HepG2 (cell line): ENCODE data around the gene NFATC1. TPM values are rescaled to one million over a fixed set of nuclear protein-coding genes. Genes with fewer than 3 reads are reported as not detected.

Experiments used
- ATAC-seq: fragments of 200-7000 bp; cut with Tn5 transposase; 3 replicates; pipeline ENCODE4 v1.9.1; 2020; ENCODE audit warnings: mild to moderate bottlenecking, moderate library complexity
- BruUV-seq: library from RNA; stranded (reverse); fragments of 400-500 nt; replicated peaks from 2 replicates; lab custom pipeline; 2021; lab: Mats Ljungman, UMichigan
- CTCF ChIA-PET: fragments of 300-600 bp; formaldehyde crosslinking; extraction: SDS; loops from one replicate; lab custom pipeline; 2021; ENCODE audit warnings: low total read pairs, inconsistent platforms, low intra/inter-chr PET ratio; lab: Yijun Ruan, JAX
- POLR2A ChIA-PET: fragments of 350-600 bp; sonication (Branson Sonifier 250); formaldehyde crosslinking; loops from one replicate; lab custom pipeline; 2020; ENCODE audit warnings: antibody characterized with exemption, inconsistent platforms; lab: Yijun Ruan, JAX
- DNase-seq: peaks from one replicate; pipeline ENCODE4 v3.0.0-alpha.2; 2015; ENCODE audit warnings: low spot score
- FAIRE-seq: peaks from 3 replicates; lab custom pipeline; 2011; peaks lifted over from hg19 to GRCh38; lab: Jason Lieb, UNC
- H2AFZ ChIP-seq: one replicate; pipeline ENCODE4 v1.6.1; 2011; ENCODE audit warnings: low read length, inconsistent platforms
- H3K27ac ChIP-seq: fragments of 300-600 bp; 3 replicates; pipeline ENCODE4 v1.8.0; 2011; ENCODE audit warnings: mixed run types, mild to moderate bottlenecking, mixed read lengths, low read length, inconsistent platforms; ENCODE audit not compliant: insufficient read depth; ENCODE audit errors: extremely low read length
- H3K27me3 ChIP-seq, 2 experiments: fragments of 200-600 bp in 1 of 2; 2 replicates in 1 of 2; 3 replicates in 1 of 2; pipeline versions ENCODE4 v1.6.0 to v1.8.0; 2011; ENCODE audit warnings: low read length in 2 of 2, mild to moderate bottlenecking in 2 of 2, moderate library complexity in 2 of 2, inconsistent platforms in 1 of 2; ENCODE audit not compliant: insufficient read depth in 2 of 2, control insufficient read depth in 1 of 2
- H3K36me3 ChIP-seq, 2 experiments: fragments of 200-600 bp in 1 of 2; replicated peaks in 1 of 2; 2 replicates in 1 of 2; 3 replicates in 1 of 2; pipeline versions ENCODE4 v1.5.1 to v1.8.0; 2011; ENCODE audit warnings: low read length in 2 of 2, inconsistent platforms in 1 of 2; ENCODE audit not compliant: insufficient read depth in 2 of 2, control insufficient read depth in 1 of 2
- H3K4me1 ChIP-seq: 2 replicates; pipeline ENCODE4 v1.5.1; 2012; ENCODE audit warnings: low read length, inconsistent platforms; ENCODE audit not compliant: insufficient read depth
- H3K4me2 ChIP-seq: 2 replicates; pipeline ENCODE4 v1.6.0; 2011; ENCODE audit warnings: low read depth, low read length, inconsistent platforms
- H3K4me3 ChIP-seq, 3 experiments: fragments of 200-600 bp in 1 of 3; sonication (generic), shearing (Covaris generic) in 1 of 3; replicated peaks in 1 of 3; 2 replicates each; pipeline ENCODE4 v1.5.1; 2011 to 2016; ENCODE audit warnings: low read length in 3 of 3, inconsistent platforms in 2 of 3, low read depth in 2 of 3, mild to moderate bottlenecking in 2 of 3, control low read depth in 1 of 3, mixed read lengths in 1 of 3; ENCODE audit not compliant: insufficient read depth in 1 of 3
- H3K79me2 ChIP-seq: one replicate; pipeline ENCODE4 v1.6.1; 2011; ENCODE audit warnings: low read length, inconsistent platforms; ENCODE audit not compliant: insufficient read depth
- H3K9ac ChIP-seq: 2 replicates; pipeline ENCODE4 v1.6.0; 2011; ENCODE audit warnings: mild to moderate bottlenecking, low read depth, low read length, inconsistent platforms; ENCODE audit not compliant: insufficient read depth
- H3K9me3 ChIP-seq: 2 replicates; pipeline ENCODE4 v1.5.1; 2012; ENCODE audit warnings: mild to moderate bottlenecking, low read length
- H4K20me1 ChIP-seq: 2 replicates; pipeline ENCODE4 v1.6.0; 2011; ENCODE audit warnings: inconsistent platforms, mild to moderate bottlenecking, low read length, moderate library complexity; ENCODE audit not compliant: insufficient read depth
- ARHGAP35 ChIP-seq: sonication (generic); formaldehyde crosslinking; IDR thresholded peaks from 2 replicates; pipeline ENCODE4 v1.9.0; 2022; ENCODE audit warnings: mild to moderate bottlenecking, inconsistent platforms, moderate library complexity, missing genetic modification reagents, borderline replicate concordance
- BCL6 ChIP-seq: IDR thresholded peaks from 2 replicates; pipeline ENCODE4 v1.6.1; 2016; ENCODE audit warnings: missing genetic modification reagents, missing compliant biosample characterization
- DZIP1 ChIP-seq: sonication (generic); formaldehyde crosslinking; IDR thresholded peaks from 2 replicates; pipeline ENCODE4 v1.5.0; 2020; ENCODE audit warnings: mild to moderate bottlenecking, missing genetic modification reagents
- FUBP1 ChIP-seq: sonication (generic); formaldehyde crosslinking; IDR thresholded peaks from 2 replicates; pipeline ENCODE4 v1.5.1; 2020; ENCODE audit warnings: missing genetic modification reagents, mild to moderate bottlenecking, borderline replicate concordance
- MYPOP ChIP-seq: sonication (generic); formaldehyde crosslinking; IDR thresholded peaks from 2 replicates; pipeline ENCODE4 v1.8.1; 2023; ENCODE audit warnings: mild to moderate bottlenecking, moderate library complexity, missing genetic modification reagents
- RBFOX2 ChIP-seq: fragments of 200-400 bp; formaldehyde crosslinking; IDR thresholded peaks from 2 replicates; pipeline ENCODE4 v1.6.1; 2017; ENCODE audit warnings: low read depth, mild to moderate bottlenecking, low read length
- TAF15 ChIP-seq: fragments of 200-400 bp; formaldehyde crosslinking; IDR thresholded peaks from one replicate; pipeline ENCODE4 v1.6.1; 2018; ENCODE audit warnings: mild to moderate bottlenecking, low read depth, low read length; ENCODE audit not compliant: poor library complexity, severe bottlenecking
- ZNF572 ChIP-seq: sonication (generic); formaldehyde crosslinking; IDR thresholded peaks from 2 replicates; pipeline ENCODE4 v1.5.1; 2020; ENCODE audit warnings: mild to moderate bottlenecking, missing genetic modification reagents
- ZNF687 ChIP-seq: sonication (generic); formaldehyde crosslinking; IDR thresholded peaks from 2 replicates; pipeline ENCODE4 v1.5.1; 2020; ENCODE audit warnings: mild to moderate bottlenecking, missing genetic modification reagents, moderate library complexity
- ZNF782 ChIP-seq: sonication (generic); formaldehyde crosslinking; IDR thresholded peaks from 2 replicates; pipeline ENCODE4 v1.4.0; 2020; ENCODE audit warnings: missing genetic modification reagents, mild to moderate bottlenecking, borderline replicate concordance
- WGBS: methylation state at CpG from one replicate; pipeline ENCODE4 v1.1.6; 2017; ENCODE audit warnings: low lambda C conversion rate; 5-methylcytosine and 5-hydroxymethylcytosine counted together
- in situ Hi-C: cut with HindIII; loops from 2 replicates; pipeline ENCODE4 v1.10.0; 2017; ENCODE audit warnings: low pct_unique_long_range_greater_than_20kb; ENCODE audit not compliant: extremely low pct_ligation_motif_present
- intact Hi-C: fragments of 100-400 bp; cut with micrococcal nuclease; formaldehyde crosslinking; loops from one replicate; pipeline ENCODE4 v1.10.0; 2022; ENCODE audit not compliant: unreplicated experiment
- polyA plus RNA-seq, 8 experiments: library from polyadenylated mRNA; depleted of rRNA in 3 of 8; stranded (reverse) in 7 of 8; unstranded in 1 of 8; fragments of >200 nt; fragmentation: Illumina TruSeq in 4 of 8; extraction: Trizol in 4 of 8; gene quantifications; 2 replicates each; pipeline versions ENCODE4 v1.2.1 to v1.2.3, GENCODE V29; 2011 to 2016; ENCODE audit warnings: low read depth in 4 of 8, missing spikeins in 1 of 8, mixed read lengths in 1 of 8; ENCODE audit not compliant: insufficient read depth in 1 of 8
- total RNA-seq, 5 experiments: library from RNA; depleted of rRNA; stranded (reverse); fragments of >200 nt; fragmentation: Illumina TruSeq; extraction: Trizol; gene quantifications; 2 replicates each; pipeline ENCODE4 v1.2.3, GENCODE V29; 2016; ENCODE audit warnings: low read depth in 1 of 5

The NFATC1 gene
- total and polyA plus RNA-seq, 2 of the 13 experiments (the other 11 are each of a cell fraction or from before 2014, with no cell fraction given), result not detected

GRCh38 chr18:79479116-79479760 lies 83.5 kb downstream of the NFATC1 start:
- Histone ChIP-seq H4K20me1 (no peaks in the 10 kb centered on the region), H3K4me1 (peaks cover 12% of the 10 kb centered on the region), H3K27ac (no peak overlapping the region), H3K4me2 (no peak overlapping the region), H2AFZ (no peak overlapping the region), H3K27me3 (peaks cover 7 to 23% of the 10 kb centered on the region in 2 experiments; a peak in 3 of 5 replicates), H3K9me3 (peaks cover 4% of the 10 kb centered on the region; the same call in 1 of the 2 replicates), H3K79me2 (no peaks in the 10 kb centered on the region), H3K36me3 (no peaks in the 10 kb centered on the region), H3K9ac (no peak overlapping the region), H3K4me3 (no peak overlapping the region)
- in situ Hi-C loops (no loop called here), intact Hi-C loops (no loop called here)
- FAIRE-seq (no peak), ATAC-seq (no peak), DNase-seq (no peak)
- POLR2A ChIA-PET, result no interaction called here
- BruUV-seq, result no TSS peak
- WGBS, result 41% methylated on average over 13 of the region's 25 CpGs
- TF ChIP-seq MYPOP (CRISPR knock-in tag), result no peak
- no peak for TF ChIP-seq TAF15
- no peak for TF ChIP-seq ARHGAP35 (CRISPR knock-in tag)
- no peak for TF ChIP-seq ZNF782
- no peak for TF ChIP-seq ZNF687 (CRISPR knock-in tag)
- TF ChIP-seq RBFOX2, result no peak
- TF ChIP-seq BCL6 (CRISPR knock-in tag), result no peak
- TF ChIP-seq ZNF572 (CRISPR knock-in tag), result no peak
- no peak for TF ChIP-seq FUBP1
- no peak for TF ChIP-seq DZIP1 (CRISPR knock-in tag)
- CTCF ChIA-PET, result no interaction called here
